Endothelial cell of umbilical vein (primary cell): ENCODE results near the gene ARTN. TPM values are rescaled to one million over a fixed set of nuclear protein-coding genes. Genes with fewer than 3 reads are reported as not detected.

Source experiments
- BruUV-seq: library from RNA; stranded (reverse); fragments of 400-500 nt; replicated peaks from 2 replicates; lab custom pipeline; 2021; lab: Mats Ljungman, UMichigan
- CTCF ChIA-PET: fragments of 300-600, 350-600 bp; sonication (Branson Sonifier 250); formaldehyde crosslinking; loops from one replicate; lab custom pipeline; 2021; ENCODE audit warnings: antibody characterized with exemption, inconsistent platforms; lab: Charles Lee
- POLR2A ChIA-PET: fragments of 300-600, 350-600 bp; sonication (Branson Sonifier 250); formaldehyde crosslinking; loops from one replicate; lab custom pipeline; 2021; ENCODE audit warnings: antibody characterized with exemption, inconsistent platforms; lab: Charles Lee
- DNase-seq: peaks from one replicate; pipeline ENCODE4 v3.0.0-alpha.2; 2011; ENCODE audit warnings: low read depth, low spot score
- FAIRE-seq: peaks from 2 replicates; lab custom pipeline; 2011; peaks lifted over from hg19 to GRCh38; lab: Jason Lieb, UNC
- H2AFZ ChIP-seq: 2 replicates; pipeline ENCODE4 v1.6.0; 2012; ENCODE audit warnings: low read depth, low read length, control low read depth, inconsistent platforms
- H3K27ac ChIP-seq: 2 replicates; pipeline ENCODE4 v1.5.1; 2011; ENCODE audit warnings: low read depth, mild to moderate bottlenecking, control low read depth, low read length, moderate library complexity; ENCODE audit not compliant: insufficient read depth
- H3K27me3 ChIP-seq, 2 experiments: 2 replicates each; pipeline versions ENCODE4 v1.6.0 to v1.6.1; 2011; ENCODE audit warnings: low read length in 2 of 2, mixed read lengths in 1 of 2; ENCODE audit not compliant: control insufficient read depth in 2 of 2, insufficient read depth in 2 of 2
- H3K36me3 ChIP-seq, 2 experiments: 2 replicates in 1 of 2; 3 replicates in 1 of 2; pipeline ENCODE4 v1.5.1; 2011; ENCODE audit warnings: low read length in 2 of 2, mild to moderate bottlenecking in 1 of 2, moderate library complexity in 1 of 2; ENCODE audit not compliant: control insufficient read depth in 2 of 2, insufficient read depth in 2 of 2; ENCODE audit errors: extremely low read depth in 1 of 2
- H3K4me1 ChIP-seq: 3 replicates; pipeline ENCODE4 v1.5.1; 2011; ENCODE audit warnings: mild to moderate bottlenecking, low read length; ENCODE audit not compliant: control insufficient read depth, insufficient read depth; ENCODE audit errors: extremely low read depth
- H3K4me2 ChIP-seq: 2 replicates; pipeline ENCODE4 v1.6.1; 2011; ENCODE audit warnings: low read length, control low read depth, mixed read lengths; ENCODE audit not compliant: insufficient read depth
- H3K4me3 ChIP-seq, 3 experiments: fragments of 200-600 bp in 1 of 3; sonication (generic), shearing (Covaris generic) in 1 of 3; replicated peaks in 1 of 3; 2 replicates each; pipeline ENCODE4 v1.5.1; 2011 to 2016; ENCODE audit warnings: control low read depth in 3 of 3, low read length in 3 of 3, mild to moderate bottlenecking in 2 of 3, inconsistent platforms in 1 of 3, low read depth in 1 of 3, moderate library complexity in 1 of 3; ENCODE audit not compliant: insufficient read depth in 1 of 3
- H3K79me2 ChIP-seq: 2 replicates; pipeline ENCODE4 v1.6.0; 2012; ENCODE audit warnings: low read length, inconsistent platforms; ENCODE audit not compliant: control insufficient read depth, insufficient read depth
- H3K9ac ChIP-seq: replicated peaks from 2 replicates; pipeline ENCODE3; 2011; ENCODE audit warnings: low read length, control low read depth; ENCODE audit not compliant: insufficient read depth; ENCODE audit errors: extremely low read depth
- H3K9me1 ChIP-seq: replicated peaks from 3 replicates; pipeline ENCODE4 v1.6.0; 2011; ENCODE audit warnings: mild to moderate bottlenecking, low read length; ENCODE audit not compliant: control insufficient read depth, insufficient read depth; ENCODE audit errors: extremely low read depth
- H3K9me3 ChIP-seq: replicated peaks from 2 replicates; pipeline ENCODE4 v1.5.1; 2012; ENCODE audit warnings: low read length, inconsistent platforms; ENCODE audit not compliant: control insufficient read depth, insufficient read depth
- H4K20me1 ChIP-seq: replicated peaks from 2 replicates; pipeline ENCODE3; 2011; ENCODE audit warnings: mild to moderate bottlenecking, low read length; ENCODE audit not compliant: control insufficient read depth, insufficient read depth; ENCODE audit errors: extremely low read depth
- EZH2 ChIP-seq: IDR thresholded peaks from 2 replicates; pipeline ENCODE4 v1.6.1; 2012; ENCODE audit warnings: borderline replicate concordance, low read depth, mild to moderate bottlenecking, moderate library complexity, low read length, inconsistent platforms; ENCODE audit not compliant: severe bottlenecking
- FOS ChIP-seq: IDR thresholded peaks from 2 replicates; pipeline ENCODE4 v1.6.1; 2011; ENCODE audit warnings: mild to moderate bottlenecking, low read length, moderate library complexity, borderline replicate concordance; ENCODE audit not compliant: insufficient read depth
- GATA2 ChIP-seq: IDR thresholded peaks from 2 replicates; pipeline ENCODE4 v1.7.0; 2011; ENCODE audit warnings: low read depth, mild to moderate bottlenecking, moderate library complexity, mixed read lengths, low read length; ENCODE audit not compliant: insufficient read length, insufficient read depth
- JUN ChIP-seq: IDR thresholded peaks from 2 replicates; pipeline ENCODE4 v1.6.1; 2011; ENCODE audit warnings: borderline replicate concordance, low read depth; ENCODE audit not compliant: insufficient read length, insufficient read depth
- MYC ChIP-seq: IDR thresholded peaks from one replicate; pipeline ENCODE4 v1.6.1; 2011; ENCODE audit warnings: mild to moderate bottlenecking, low read depth, low read length
- POLR2A ChIP-seq: IDR thresholded peaks from 2 replicates; pipeline ENCODE4 v1.6.1; 2012; ENCODE audit warnings: low read depth, mild to moderate bottlenecking, control low read depth, low read length
- POLR2AphosphoS5 ChIP-seq: IDR thresholded peaks from 2 replicates; pipeline ENCODE4 v1.6.1; 2012; ENCODE audit warnings: low read depth, mild to moderate bottlenecking, control low read depth, low read length, moderate library complexity; ENCODE audit not compliant: insufficient read depth
- dilution Hi-C: fragments of 300-500 bp; cut with MboI; formaldehyde crosslinking; loops from one replicate; pipeline ENCODE4 v1.15.0; 2019; ENCODE audit warnings: low sequenced_read_pairs; ENCODE audit not compliant: extremely low pct_ligation_motif_present
- intact Hi-C: fragments of 100-400 bp; cut with micrococcal nuclease; formaldehyde crosslinking; loops from one replicate; pipeline ENCODE4 v1.10.0; 2022
- polyA plus RNA-seq, 4 experiments: library from polyadenylated mRNA; depleted of rRNA in 3 of 4; stranded (reverse) in 3 of 4; unstranded in 1 of 4; fragments of >200 nt; gene quantifications; 2 replicates each; pipeline versions ENCODE4 v1.2.1 to v1.2.3, GENCODE V29; 2011 to 2012; ENCODE audit warnings: missing spikeins in 1 of 4
- total RNA-seq: library from RNA; stranded (reverse); gene quantifications from 2 replicates; pipeline ENCODE4 v1.2.3, GENCODE V29; 2021
- TF ChIP-seq, protein P1 (sequence below), 2 donors: IDR thresholded peaks; 1 replicate in 1 of 2; 2 replicates in 1 of 2; pipeline ENCODE4 v1.5.1; 2011; ENCODE audit warnings: low read length in 2 of 2, mild to moderate bottlenecking in 2 of 2, moderate library complexity in 2 of 2, control low read depth in 1 of 2, inconsistent platforms in 1 of 2, low read depth in 1 of 2; ENCODE audit not compliant: insufficient read depth in 1 of 2; ENCODE audit errors: extremely low read depth in 1 of 2
- TF ChIP-seq, protein P2 (sequence below): IDR thresholded peaks from 2 replicates; pipeline ENCODE4 v1.6.1; 2011; ENCODE audit not compliant: insufficient read depth, insufficient read length

The ARTN gene
- total and polyA plus RNA-seq, 2 donors (not counting 3 experiments of a cell fraction or from before 2014, with no cell fraction given) = 0.11 to 0.18 TPM

DNA sequence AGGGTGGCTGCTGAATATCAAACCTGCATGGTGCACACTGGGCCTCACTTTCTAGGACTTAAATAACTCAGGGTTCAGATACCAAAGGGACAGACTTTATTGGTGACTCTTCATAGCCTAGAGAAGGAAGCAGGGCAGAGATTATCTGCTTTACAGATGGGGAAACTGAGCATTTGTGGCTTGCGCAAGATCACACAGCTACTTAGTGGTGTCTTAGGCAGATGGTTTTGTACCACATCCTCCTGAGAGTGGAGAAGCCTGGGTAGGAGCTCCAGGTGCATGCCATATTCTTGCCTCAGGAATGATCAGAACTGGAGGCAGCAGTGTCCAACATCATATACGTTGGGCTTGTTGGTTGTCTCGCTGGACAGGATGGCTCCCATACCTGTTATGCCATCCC, 29.4 kb downstream of the ARTN start:
- H3K9me3 ChIP-seq = no peaks in the 10 kb centered on the region

More for the DNA sequence above, 29.4 kb downstream of the ARTN start:
- no TSS peak for BruUV-seq
- H3K27ac ChIP-seq = no peak overlapping the region
- ChIA-PET POLR2A (no interaction called here), CTCF (no interaction called here)
- no peak overlapping the region for H3K4me2 ChIP-seq
- no peaks in the 10 kb centered on the region for H3K4me1 ChIP-seq
- no peaks in the 10 kb centered on the region for H3K27me3 ChIP-seq
- no peaks in the 10 kb centered on the region for H3K9me1 ChIP-seq
- no peak for DNase-seq
- intact Hi-C loops = no loop called here
- no peak overlapping the region for H3K4me3 ChIP-seq
- TF ChIP-seq, protein P1, sequence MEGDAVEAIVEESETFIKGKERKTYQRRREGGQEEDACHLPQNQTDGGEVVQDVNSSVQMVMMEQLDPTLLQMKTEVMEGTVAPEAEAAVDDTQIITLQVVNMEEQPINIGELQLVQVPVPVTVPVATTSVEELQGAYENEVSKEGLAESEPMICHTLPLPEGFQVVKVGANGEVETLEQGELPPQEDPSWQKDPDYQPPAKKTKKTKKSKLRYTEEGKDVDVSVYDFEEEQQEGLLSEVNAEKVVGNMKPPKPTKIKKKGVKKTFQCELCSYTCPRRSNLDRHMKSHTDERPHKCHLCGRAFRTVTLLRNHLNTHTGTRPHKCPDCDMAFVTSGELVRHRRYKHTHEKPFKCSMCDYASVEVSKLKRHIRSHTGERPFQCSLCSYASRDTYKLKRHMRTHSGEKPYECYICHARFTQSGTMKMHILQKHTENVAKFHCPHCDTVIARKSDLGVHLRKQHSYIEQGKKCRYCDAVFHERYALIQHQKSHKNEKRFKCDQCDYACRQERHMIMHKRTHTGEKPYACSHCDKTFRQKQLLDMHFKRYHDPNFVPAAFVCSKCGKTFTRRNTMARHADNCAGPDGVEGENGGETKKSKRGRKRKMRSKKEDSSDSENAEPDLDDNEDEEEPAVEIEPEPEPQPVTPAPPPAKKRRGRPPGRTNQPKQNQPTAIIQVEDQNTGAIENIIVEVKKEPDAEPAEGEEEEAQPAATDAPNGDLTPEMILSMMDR (IDR thresholded peaks at IDR 0.05; ENCODE audit: extremely low read depth in 1 of 2, insufficient read depth in 1 of 2, low read depth in 1 of 2, low read length in 2 of 2) = no peak
- TF ChIP-seq FOS (no peak), EZH2 (no peak), JUN (no peak), POLR2A (no peak), POLR2AphosphoS5 (no peak), GATA2 (no peak), MYC (no peak)
- TF ChIP-seq, protein P2, sequence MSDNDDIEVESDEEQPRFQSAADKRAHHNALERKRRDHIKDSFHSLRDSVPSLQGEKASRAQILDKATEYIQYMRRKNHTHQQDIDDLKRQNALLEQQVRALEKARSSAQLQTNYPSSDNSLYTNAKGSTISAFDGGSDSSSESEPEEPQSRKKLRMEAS = no peak
- H3K36me3 ChIP-seq = peaks cover 2 to 26% of the 10 kb centered on the region in 2 experiments
- H3K79me2 ChIP-seq = no peaks in the 10 kb centered on the region
- no peak overlapping the region for H3K9ac ChIP-seq
- no peak for FAIRE-seq
- dilution Hi-C loops = no loop called here
- H2AFZ ChIP-seq = no peak overlapping the region
- no peaks in the 10 kb centered on the region for H4K20me1 ChIP-seq
